Neutrophil (primary cell): ENCODE measurements around the gene SMAD1.

Experiments used
- H3K27ac ChIP-seq: fragments of 200-600 bp; sonication (generic); 2 replicates; pipeline ENCODE4 v1.5.1; 2016; ENCODE audit warnings: mild to moderate bottlenecking, moderate library complexity
- H3K27me3 ChIP-seq: fragments of 200-600 bp; sonication (generic); 2 replicates; pipeline ENCODE4 v1.6.0; 2016; ENCODE audit warnings: mild to moderate bottlenecking
- H3K36me3 ChIP-seq: fragments of 200-600 bp; sonication (generic); 2 replicates; pipeline ENCODE4 v1.5.1; 2017
- H3K4me1 ChIP-seq, 2 experiments: fragments of 200-600 bp in 1 of 2; sonication (generic) in 1 of 2; 1 replicate in 1 of 2; 2 replicates in 1 of 2; pipeline versions ENCODE4 v1.5.1 to v1.6.1; 2013 to 2016; ENCODE audit warnings: low read depth in 1 of 2, low read length in 1 of 2, mild to moderate bottlenecking in 1 of 2, moderate library complexity in 1 of 2; ENCODE audit not compliant: control insufficient read depth in 1 of 2, insufficient read depth in 1 of 2
- H3K4me3 ChIP-seq, 2 experiments: fragments of 200-600 bp in 1 of 2; sonication (generic) in 1 of 2; 1 replicate in 1 of 2; 2 replicates in 1 of 2; pipeline ENCODE4 v1.5.1; 2013 to 2016; ENCODE audit warnings: low read depth in 1 of 2, low read length in 1 of 2, mild to moderate bottlenecking in 1 of 2, moderate library complexity in 1 of 2
- H3K9me3 ChIP-seq: fragments of 200-600 bp; sonication (generic); 2 replicates; pipeline ENCODE4 v1.5.1; 2016
- CTCF ChIP-seq: fragments of 200-600 bp; sonication (generic); IDR thresholded peaks from 2 replicates; pipeline ENCODE4 v1.5.1; 2016; ENCODE audit warnings: antibody characterized with exemption

The SMAD1 gene

GRCh38 chr4:145554691-145555090 lies 73.0 kb downstream of the SMAD1 start:
- H3K36me3 ChIP-seq = no peaks in the 10 kb centered on the region
- no peak for TF ChIP-seq CTCF
- H3K9me3 ChIP-seq = no peaks in the 10 kb centered on the region
- no peak overlapping the region for H3K27ac ChIP-seq
- H3K27me3 ChIP-seq = no peaks in the 10 kb centered on the region
- no peak overlapping the region for H3K4me3 ChIP-seq
- H3K4me1 ChIP-seq = no peaks in the 10 kb centered on the region

DNA sequence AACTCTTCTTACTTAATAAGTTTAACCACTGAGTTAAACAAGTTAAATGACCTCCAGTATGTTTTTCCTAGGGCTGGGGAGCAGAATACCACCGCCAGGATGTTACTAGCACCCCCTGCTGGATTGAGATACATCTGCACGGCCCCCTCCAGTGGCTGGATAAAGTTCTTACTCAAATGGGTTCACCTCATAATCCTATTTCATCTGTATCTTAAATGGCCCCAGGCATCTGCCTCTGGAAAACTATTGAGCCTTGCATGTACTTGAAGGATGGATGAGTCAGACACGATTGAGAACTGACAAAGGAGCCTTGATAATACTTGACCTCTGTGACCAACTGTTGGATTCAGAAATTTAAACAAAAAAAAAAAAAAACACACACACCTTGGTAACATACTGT lies 76.1 kb downstream of the SMAD1 start:
- Histone ChIP-seq H3K4me1 (no peaks in the 10 kb centered on the region), H3K27me3 (no peaks in the 10 kb centered on the region), H3K27ac (no peak overlapping the region), H3K36me3 (no peaks in the 10 kb centered on the region), H3K4me3 (no peak overlapping the region), H3K9me3 (no peaks in the 10 kb centered on the region)
- no peak for TF ChIP-seq CTCF

- Histone ChIP-seq H3K27ac (no peak overlapping the region), H3K36me3 (no peaks in the 10 kb centered on the region), H3K4me1 (no peaks in the 10 kb centered on the region), H3K27me3 (no peaks in the 10 kb centered on the region), H3K9me3 (no peaks in the 10 kb centered on the region), H3K4me3 (no peak overlapping the region)
- no peak for TF ChIP-seq CTCF
Observed at GRCh38 chr4:145563293-145563985, 81.8 kb downstream of the SMAD1 start.

DNA sequence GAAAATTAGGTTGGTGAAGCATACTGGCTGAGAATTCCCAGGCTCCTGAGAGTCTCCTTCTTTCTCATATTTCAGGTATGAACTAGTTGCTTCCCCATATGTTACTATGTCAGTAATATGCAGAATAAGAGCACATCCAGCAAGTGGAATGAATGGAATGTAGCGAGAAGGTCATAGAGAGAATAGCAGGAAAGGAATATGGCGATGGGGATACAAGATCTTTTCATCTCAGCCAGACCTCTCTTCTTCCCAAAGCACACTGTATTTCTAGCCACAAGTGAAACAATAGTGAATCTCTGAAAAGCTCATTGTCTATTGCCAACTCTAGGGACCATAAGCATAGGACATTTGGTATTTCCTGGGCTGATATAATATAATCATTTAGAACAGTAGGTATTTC lies 82.9 kb downstream of the SMAD1 start:
- no peaks in the 10 kb centered on the region for H3K36me3 ChIP-seq
- no peaks in the 10 kb centered on the region for H3K27me3 ChIP-seq
- no peaks in the 10 kb centered on the region for H3K9me3 ChIP-seq
- no peak overlapping the region for H3K27ac ChIP-seq
- no peaks in the 10 kb centered on the region for H3K4me1 ChIP-seq
- H3K4me3 ChIP-seq = no peak overlapping the region
- TF ChIP-seq CTCF = no peak

DNA sequence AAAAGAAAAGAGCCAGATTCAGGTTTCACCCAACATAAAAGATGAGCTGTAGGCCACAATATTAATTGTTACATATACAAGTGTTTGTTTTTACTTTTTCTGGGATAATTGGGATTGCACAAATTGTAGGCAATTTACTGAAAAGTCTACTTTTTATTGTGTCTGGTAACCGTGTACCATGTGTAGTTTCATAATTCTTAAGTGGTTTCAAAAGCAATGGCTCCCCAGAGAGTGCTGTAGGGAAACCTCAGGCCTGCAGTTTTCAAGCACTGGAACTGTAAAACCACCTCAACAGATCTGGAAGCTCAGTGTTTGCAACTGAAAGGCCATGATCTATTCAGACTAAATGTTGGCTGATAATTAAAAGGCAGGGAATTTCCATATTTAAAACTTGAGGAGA lies 83.7 kb downstream of the SMAD1 start:
- Histone ChIP-seq H3K4me1 (no peaks in the 10 kb centered on the region), H3K4me3 (no peak overlapping the region), H3K36me3 (no peaks in the 10 kb centered on the region), H3K27me3 (no peaks in the 10 kb centered on the region), H3K27ac (no peak overlapping the region), H3K9me3 (no peaks in the 10 kb centered on the region)
- no peak for TF ChIP-seq CTCF
